Progenitor cell of endocrine pancreas (in vitro differentiated cells): ENCODE measurements around the gene SPNS2. TPM values are rescaled to one million over a fixed set of nuclear protein-coding genes. Genes with fewer than 3 reads are reported as not detected.
A peak's percentile ranks its signal among the peaks of the same experiment; 100 is the strongest.

Experiments used
- DNase-seq: peaks from one replicate; pipeline ENCODE4 v3.0.0; 2021; ENCODE audit warnings: low spot score; ENCODE audit not compliant: unreplicated experiment
- H3K27ac Mint-ChIP-seq: 2 replicates; pipeline ENCODE4 v1.8.0; 2021; ENCODE audit warnings: mild to moderate bottlenecking, moderate library complexity, mixed read lengths
- H3K27me3 Mint-ChIP-seq: 2 replicates; pipeline ENCODE4 v1.8.0; 2021; ENCODE audit warnings: mixed read lengths
- H3K36me3 Mint-ChIP-seq: 2 replicates; pipeline ENCODE4 v1.8.0; 2022; ENCODE audit warnings: mixed read lengths; ENCODE audit not compliant: insufficient read depth
- H3K4me1 Mint-ChIP-seq: 2 replicates; pipeline ENCODE4 v1.8.0; 2021; ENCODE audit warnings: low read depth, mixed read lengths
- H3K4me3 Mint-ChIP-seq: 2 replicates; pipeline ENCODE4 v1.8.0; 2021; ENCODE audit warnings: low read depth, mild to moderate bottlenecking, moderate library complexity, mixed read lengths
- H3K9me3 Mint-ChIP-seq: 2 replicates; pipeline ENCODE4 v1.8.0; 2021; ENCODE audit warnings: low read depth, mixed read lengths
- total RNA-seq: library from RNA; stranded (reverse); gene quantifications from 2 replicates; pipeline ENCODE4 v1.2.1, GENCODE V29; 2021
- TF ChIP-seq, protein P1 (sequence below): fragments of 200-600 bp; sonication (generic); IDR thresholded peaks from one replicate; pipeline ENCODE4 v1.5.0; 2021; ENCODE audit warnings: antibody characterized with exemption, mild to moderate bottlenecking; ENCODE audit not compliant: unreplicated experiment

Gene SPNS2
- total RNA-seq, 1 donor from 2014 or later, result 0.60 TPM

GRCh38 chr17:4584917-4585637 is 86.4 kb downstream of the SPNS2 start:
- Mint-ChIP-seq H3K27ac (peak overlapping the region; percentile 79), H3K4me1 (peaks cover 33% of the 10 kb centered on the region), H3K27me3 (peaks cover 39% of the 10 kb centered on the region), H3K9me3 (no peaks in the 10 kb centered on the region), H3K4me3 (peak overlapping the region; percentile 79), H3K36me3 (no peaks in the 10 kb centered on the region)
- no peak for DNase-seq
- TF ChIP-seq, protein P1, sequence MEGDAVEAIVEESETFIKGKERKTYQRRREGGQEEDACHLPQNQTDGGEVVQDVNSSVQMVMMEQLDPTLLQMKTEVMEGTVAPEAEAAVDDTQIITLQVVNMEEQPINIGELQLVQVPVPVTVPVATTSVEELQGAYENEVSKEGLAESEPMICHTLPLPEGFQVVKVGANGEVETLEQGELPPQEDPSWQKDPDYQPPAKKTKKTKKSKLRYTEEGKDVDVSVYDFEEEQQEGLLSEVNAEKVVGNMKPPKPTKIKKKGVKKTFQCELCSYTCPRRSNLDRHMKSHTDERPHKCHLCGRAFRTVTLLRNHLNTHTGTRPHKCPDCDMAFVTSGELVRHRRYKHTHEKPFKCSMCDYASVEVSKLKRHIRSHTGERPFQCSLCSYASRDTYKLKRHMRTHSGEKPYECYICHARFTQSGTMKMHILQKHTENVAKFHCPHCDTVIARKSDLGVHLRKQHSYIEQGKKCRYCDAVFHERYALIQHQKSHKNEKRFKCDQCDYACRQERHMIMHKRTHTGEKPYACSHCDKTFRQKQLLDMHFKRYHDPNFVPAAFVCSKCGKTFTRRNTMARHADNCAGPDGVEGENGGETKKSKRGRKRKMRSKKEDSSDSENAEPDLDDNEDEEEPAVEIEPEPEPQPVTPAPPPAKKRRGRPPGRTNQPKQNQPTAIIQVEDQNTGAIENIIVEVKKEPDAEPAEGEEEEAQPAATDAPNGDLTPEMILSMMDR, result no peak

GRCh38 chr17:4585638-4585994 is 86.9 kb downstream of the SPNS2 start:
- H3K4me3 Mint-ChIP-seq, result peak overlapping the region; percentile 79
- TF ChIP-seq, protein P1, result no peak
- no peaks in the 10 kb centered on the region for H3K36me3 Mint-ChIP-seq
- peaks cover 44% of the 10 kb centered on the region for H3K27me3 Mint-ChIP-seq
- no peak for DNase-seq
- peaks cover 33% of the 10 kb centered on the region for H3K4me1 Mint-ChIP-seq
- H3K9me3 Mint-ChIP-seq, result no peaks in the 10 kb centered on the region
- H3K27ac Mint-ChIP-seq, result no peak overlapping the region

DNA sequence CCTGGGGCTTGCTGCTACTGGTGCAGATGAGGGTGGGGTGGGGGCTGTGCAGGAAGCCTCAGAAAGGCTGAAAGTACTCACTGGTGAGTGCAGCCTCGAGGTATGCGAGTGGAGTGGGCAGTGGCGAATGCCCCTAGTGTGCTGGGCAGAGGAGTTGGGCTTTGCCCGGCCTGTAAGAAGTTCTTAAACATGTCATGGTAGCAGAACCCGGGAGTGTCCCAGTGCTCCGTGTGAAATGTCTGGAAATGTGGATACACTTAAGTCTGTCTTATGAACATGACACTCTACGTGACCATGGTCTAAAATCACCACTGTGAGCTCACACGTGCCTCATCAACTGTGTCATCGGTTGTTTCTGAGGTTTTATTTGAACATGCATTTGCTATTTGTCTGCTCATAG is 87.4 kb downstream of the SPNS2 start:
- Mint-ChIP-seq H3K4me1 (peaks cover 33% of the 10 kb centered on the region), H3K4me3 (peak overlapping the region; percentile 9), H3K36me3 (no peaks in the 10 kb centered on the region), H3K9me3 (no peaks in the 10 kb centered on the region), H3K27ac (no peak overlapping the region), H3K27me3 (peaks cover 46% of the 10 kb centered on the region)
- TF ChIP-seq, protein P1, result no peak
- DNase-seq, result no peak

GRCh38 chr17:4587195-4587594 is 88.5 kb downstream of the SPNS2 start:
- H3K27ac Mint-ChIP-seq, result no peak overlapping the region
- H3K27me3 Mint-ChIP-seq, result peaks cover 40% of the 10 kb centered on the region
- H3K36me3 Mint-ChIP-seq, result no peaks in the 10 kb centered on the region
- TF ChIP-seq, protein P1, result no peak
- H3K4me3 Mint-ChIP-seq, result no peak overlapping the region
- peaks cover 32% of the 10 kb centered on the region for H3K4me1 Mint-ChIP-seq
- no peaks in the 10 kb centered on the region for H3K9me3 Mint-ChIP-seq
- DNase-seq, result no peak

DNA sequence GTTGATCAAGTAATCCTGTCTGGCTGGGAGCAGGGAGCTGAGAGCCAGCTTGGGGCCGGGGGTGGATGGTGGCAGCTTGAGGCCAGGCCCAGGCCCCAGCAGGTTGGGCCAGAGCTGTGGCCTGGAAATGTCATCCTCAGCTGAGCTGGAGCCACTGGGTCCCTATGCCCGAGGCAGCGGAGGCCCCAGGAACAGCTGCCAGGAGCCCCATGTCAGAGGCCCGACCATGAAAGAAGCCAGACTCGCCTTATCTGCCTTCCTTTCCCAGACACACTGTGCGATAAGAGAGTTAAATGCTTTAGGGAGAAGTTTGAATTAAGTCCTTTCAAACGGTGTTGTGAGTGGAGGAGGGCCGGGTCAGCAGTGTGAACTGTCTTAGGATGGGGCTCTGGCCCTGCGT is 89.1 kb downstream of the SPNS2 start:
- H3K4me1 Mint-ChIP-seq, result peaks cover 32% of the 10 kb centered on the region
- no peak overlapping the region for H3K4me3 Mint-ChIP-seq
- H3K27me3 Mint-ChIP-seq, result peaks cover 36% of the 10 kb centered on the region
- H3K27ac Mint-ChIP-seq, result no peak overlapping the region
- DNase-seq, result no peak
- H3K9me3 Mint-ChIP-seq, result no peaks in the 10 kb centered on the region
- TF ChIP-seq, protein P1, result no peak
- no peaks in the 10 kb centered on the region for H3K36me3 Mint-ChIP-seq
